ENCODE data around the gene PRKCE. TPM values are rescaled to one million over a fixed set of nuclear protein-coding genes. Genes with fewer than 3 reads are reported as not detected.

Gene PRKCE
- total and polyA plus RNA-seq, 3 experiments from 2014 or later: 3.1 to 9.6 (median 7.9) TPM

DNA sequence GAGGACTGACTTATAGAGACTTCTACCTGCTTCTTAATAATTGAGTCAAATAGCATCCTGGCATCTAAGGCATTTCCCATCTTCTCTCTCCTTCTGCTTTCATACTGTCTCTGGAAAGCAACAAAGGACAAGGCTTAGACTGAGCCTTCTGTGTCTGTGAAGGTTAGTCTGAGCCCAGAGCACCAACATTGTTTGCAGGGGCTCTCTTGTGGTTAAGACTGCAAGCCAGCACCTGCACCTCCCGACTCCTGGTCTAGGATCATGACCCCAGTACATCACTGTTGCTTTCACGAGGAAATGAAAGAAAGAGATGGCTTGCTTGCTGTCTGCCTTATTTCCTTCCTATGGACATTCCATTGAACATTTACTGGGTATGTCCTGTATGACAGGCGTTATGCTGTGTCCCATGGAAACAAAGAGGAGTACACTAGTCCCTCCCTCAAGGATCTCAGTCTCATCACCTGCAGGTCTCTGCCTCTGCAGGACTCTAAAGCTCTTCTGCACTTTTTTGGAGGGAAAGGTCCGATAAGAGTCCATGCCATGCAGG is 330.0 kb downstream of the PRKCE start:
- ChIA-PET CTCF (interaction anchor here (1.2 kb wide), 1 partner anchor 19 kb away, joined by 3 read pairs; no protein-coding TSS in a partner anchor), POLR2A (no interaction called here)

DNA sequence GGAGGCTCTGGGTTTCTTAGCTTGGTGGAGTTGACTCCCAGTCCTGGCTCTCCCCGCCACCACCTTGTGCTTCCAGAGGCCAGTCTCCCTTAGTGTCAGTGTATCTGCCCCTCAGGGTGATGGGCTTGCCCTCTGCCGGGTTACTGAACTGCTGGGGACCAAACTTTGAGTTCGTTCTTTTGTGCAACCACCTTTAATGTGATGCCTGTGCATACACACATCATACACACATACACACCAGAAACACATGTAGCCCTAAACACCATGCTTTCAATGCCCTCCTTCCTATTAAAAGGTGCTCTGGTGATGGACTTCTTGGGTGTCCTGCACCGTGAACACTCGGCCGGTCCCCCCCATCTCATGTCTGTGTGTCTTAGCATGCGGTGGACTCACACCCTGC is 330.6 kb downstream of the PRKCE start:
- CTCF ChIA-PET: interaction anchor here (1.2 kb wide), 1 partner anchor 20 kb away, joined by 3 read pairs; no protein-coding TSS in a partner anchor

More for the DNA sequence above, 330.0 kb downstream of the PRKCE start:
- no peak overlapping the region for H3K4me3 Mint-ChIP-seq
- no peaks in the 10 kb centered on the region for H3K4me1 Mint-ChIP-seq
- no peaks in the 10 kb centered on the region for H3K9me3 Mint-ChIP-seq
- Histone ChIP-seq H3K27me3 (ENCODE audit: insufficient read depth, low read length, poor library complexity, severe bottlenecking) (no peaks in the 10 kb centered on the region), H3K4me1 (ENCODE audit: insufficient read depth, low read length) (no peaks in the 10 kb centered on the region), H3K9me3 (ENCODE audit: low read length) (no peaks in the 10 kb centered on the region), H3K27ac (ENCODE audit: low read depth, low read length) (no peak overlapping the region), H3K36me3 (ENCODE audit: insufficient read depth, low read length) (no peaks in the 10 kb centered on the region), H3K4me3 (ENCODE audit: low read length) (no peak overlapping the region)
- DNase-seq: no peak
- H3K36me3 Mint-ChIP-seq: peaks cover 5 to 27% (median 20%) of the 10 kb centered on the region in 3 donors
- no peak overlapping the region for H3K27ac Mint-ChIP-seq
- no peaks in the 10 kb centered on the region for H3K27me3 Mint-ChIP-seq

DNA sequence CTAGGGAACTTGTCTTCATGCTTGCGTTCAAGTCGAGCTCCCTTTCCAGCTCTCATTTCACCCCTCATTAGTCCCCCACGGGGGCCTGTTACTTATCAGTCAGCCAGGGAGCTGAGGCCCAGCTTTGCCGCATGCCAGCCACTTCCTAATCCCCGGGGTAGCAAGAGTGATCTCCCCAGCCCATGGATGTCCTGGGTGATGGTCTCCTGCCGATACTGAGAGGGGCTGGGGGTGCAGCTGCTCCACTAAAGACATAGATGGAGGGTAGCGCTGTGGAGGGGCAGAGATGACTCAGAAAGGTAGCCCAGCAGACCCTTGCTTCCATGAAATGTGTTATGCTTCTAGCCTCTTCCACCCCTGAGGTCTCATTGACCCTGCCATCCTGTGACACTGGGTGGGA is 331.7 kb downstream of the PRKCE start:
- H3K9me3 ChIP-seq (ENCODE audit: low read length): no peaks in the 10 kb centered on the region
- Mint-ChIP-seq H3K27me3 (no peaks in the 10 kb centered on the region), H3K4me3 (no peak overlapping the region), H3K36me3 (peaks cover 5 to 27% (median 20%) of the 10 kb centered on the region in 3 donors), H3K9me3 (no peaks in the 10 kb centered on the region), H3K4me1 (no peaks in the 10 kb centered on the region), H3K27ac (no peak overlapping the region)
- POLR2A ChIA-PET: no interaction called here
- no peaks in the 10 kb centered on the region for H3K4me1 ChIP-seq (ENCODE audit: insufficient read depth, low read length)
- DNase-seq: no peak
- CTCF ChIA-PET: interaction anchor here (1.0 kb wide), 1 partner anchor 10 kb away, joined by 5 read pairs; no protein-coding TSS in a partner anchor
- no peaks in the 10 kb centered on the region for H3K27me3 ChIP-seq (ENCODE audit: insufficient read depth, low read length, poor library complexity, severe bottlenecking)
- no peaks in the 10 kb centered on the region for H3K36me3 ChIP-seq (ENCODE audit: insufficient read depth, low read length)
- H3K4me3 ChIP-seq (ENCODE audit: low read length): no peak overlapping the region
- H3K27ac ChIP-seq (ENCODE audit: low read depth, low read length): no peak overlapping the region

More for the DNA sequence above, 330.6 kb downstream of the PRKCE start:
- no peak overlapping the region for H3K27ac ChIP-seq (ENCODE audit: low read depth, low read length)
- no peaks in the 10 kb centered on the region for H3K4me1 ChIP-seq (ENCODE audit: insufficient read depth, low read length)
- no peaks in the 10 kb centered on the region for H3K4me1 Mint-ChIP-seq
- H3K4me3 Mint-ChIP-seq: no peak overlapping the region
- H3K4me3 ChIP-seq (ENCODE audit: low read length): no peak overlapping the region
- H3K9me3 Mint-ChIP-seq: no peaks in the 10 kb centered on the region
- POLR2A ChIA-PET: no interaction called here
- peaks cover 5 to 27% (median 20%) of the 10 kb centered on the region in 3 donors for H3K36me3 Mint-ChIP-seq
- peak overlapping the region in 1 of 8 donors; percentile 12 for H3K27ac Mint-ChIP-seq
- H3K27me3 Mint-ChIP-seq: no peaks in the 10 kb centered on the region
- no peak for DNase-seq
- no peaks in the 10 kb centered on the region for H3K9me3 ChIP-seq (ENCODE audit: low read length)
- H3K27me3 ChIP-seq (ENCODE audit: insufficient read depth, low read length, poor library complexity, severe bottlenecking): no peaks in the 10 kb centered on the region
- H3K36me3 ChIP-seq (ENCODE audit: insufficient read depth, low read length): no peaks in the 10 kb centered on the region

DNA sequence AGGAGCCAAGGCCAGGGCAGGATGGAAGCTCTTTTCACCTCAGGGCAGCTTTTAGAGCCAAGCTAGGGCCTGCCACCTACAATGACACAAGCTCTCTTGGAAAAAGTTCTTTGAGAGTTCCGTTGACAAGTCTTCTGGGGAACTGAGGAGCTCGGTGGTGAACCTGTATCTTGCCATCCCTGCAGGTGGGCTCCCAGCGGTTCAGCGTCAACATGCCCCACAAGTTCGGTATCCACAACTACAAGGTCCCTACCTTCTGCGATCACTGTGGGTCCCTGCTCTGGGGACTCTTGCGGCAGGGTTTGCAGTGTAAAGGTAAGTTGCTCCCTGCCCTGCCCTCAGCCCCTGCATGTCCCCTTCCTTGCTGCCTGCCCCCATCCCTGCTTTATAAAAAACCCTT is 332.9 kb downstream of the PRKCE start:
- Histone ChIP-seq H3K27ac (ENCODE audit: low read depth, low read length) (no peak overlapping the region), H3K4me1 (ENCODE audit: insufficient read depth, low read length) (no peaks in the 10 kb centered on the region), H3K4me3 (ENCODE audit: low read length) (no peak overlapping the region), H3K9me3 (ENCODE audit: low read length) (no peaks in the 10 kb centered on the region), H3K27me3 (ENCODE audit: insufficient read depth, low read length, poor library complexity, severe bottlenecking) (no peaks in the 10 kb centered on the region), H3K36me3 (ENCODE audit: insufficient read depth, low read length) (no peaks in the 10 kb centered on the region)
- CTCF ChIA-PET: no interaction called here
- H3K27ac Mint-ChIP-seq: no peak overlapping the region
- no peak for DNase-seq
- no peaks in the 10 kb centered on the region for H3K4me1 Mint-ChIP-seq
- no peak overlapping the region for H3K4me3 Mint-ChIP-seq
- no peaks in the 10 kb centered on the region for H3K9me3 Mint-ChIP-seq
- no peaks in the 10 kb centered on the region for H3K27me3 Mint-ChIP-seq
- POLR2A ChIA-PET: no interaction called here
- peaks cover 8 to 26% (median 19%) of the 10 kb centered on the region in 3 donors for H3K36me3 Mint-ChIP-seq

DNA sequence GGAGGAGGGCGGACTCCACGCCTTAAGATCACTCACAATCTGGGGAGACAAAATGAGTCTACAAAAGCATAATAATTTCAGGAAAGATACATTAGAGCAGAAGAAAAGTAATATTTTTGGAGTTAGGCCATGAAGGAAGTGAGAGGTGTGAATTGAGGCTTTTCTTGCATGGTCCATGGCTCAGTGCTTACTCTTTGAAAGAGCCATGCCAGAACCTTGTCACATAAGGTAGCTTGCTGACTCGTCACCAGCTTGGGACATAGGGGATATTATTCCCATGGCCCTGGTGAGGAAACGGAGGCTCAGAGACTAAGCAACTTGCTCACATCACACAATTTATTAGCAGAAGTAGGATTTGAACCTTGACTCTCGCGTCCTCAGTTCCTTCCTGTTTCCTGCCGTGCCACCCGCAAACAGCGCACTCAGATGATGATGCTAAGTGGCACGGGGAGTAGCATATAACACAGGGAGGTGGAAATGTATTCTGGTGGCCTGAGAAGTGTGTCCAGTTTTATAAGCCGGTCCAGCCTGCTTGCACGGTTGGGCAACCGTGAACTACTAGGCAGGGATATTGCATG is 333.5 kb downstream of the PRKCE start:
- no peaks in the 10 kb centered on the region for H3K36me3 ChIP-seq (ENCODE audit: insufficient read depth, low read length)
- no peaks in the 10 kb centered on the region for H3K9me3 ChIP-seq (ENCODE audit: low read length)
- H3K36me3 Mint-ChIP-seq: peaks cover 8 to 22% (median 17%) of the 10 kb centered on the region in 3 donors
- peak overlapping the region in 1 of 8 donors; percentile 77 for H3K27ac Mint-ChIP-seq
- no peak overlapping the region for H3K4me3 ChIP-seq (ENCODE audit: low read length)
- ChIA-PET CTCF (no interaction called here), POLR2A (no interaction called here)
- no peaks in the 10 kb centered on the region for H3K27me3 ChIP-seq (ENCODE audit: insufficient read depth, low read length, poor library complexity, severe bottlenecking)
- DNase-seq: no peak
- H3K4me3 Mint-ChIP-seq: no peak overlapping the region
- H3K4me1 ChIP-seq (ENCODE audit: insufficient read depth, low read length): no peaks in the 10 kb centered on the region
- no peaks in the 10 kb centered on the region for H3K9me3 Mint-ChIP-seq
- no peaks in the 10 kb centered on the region for H3K27me3 Mint-ChIP-seq
- H3K4me1 Mint-ChIP-seq: no peaks in the 10 kb centered on the region
- no peak overlapping the region for H3K27ac ChIP-seq (ENCODE audit: low read depth, low read length)

DNA sequence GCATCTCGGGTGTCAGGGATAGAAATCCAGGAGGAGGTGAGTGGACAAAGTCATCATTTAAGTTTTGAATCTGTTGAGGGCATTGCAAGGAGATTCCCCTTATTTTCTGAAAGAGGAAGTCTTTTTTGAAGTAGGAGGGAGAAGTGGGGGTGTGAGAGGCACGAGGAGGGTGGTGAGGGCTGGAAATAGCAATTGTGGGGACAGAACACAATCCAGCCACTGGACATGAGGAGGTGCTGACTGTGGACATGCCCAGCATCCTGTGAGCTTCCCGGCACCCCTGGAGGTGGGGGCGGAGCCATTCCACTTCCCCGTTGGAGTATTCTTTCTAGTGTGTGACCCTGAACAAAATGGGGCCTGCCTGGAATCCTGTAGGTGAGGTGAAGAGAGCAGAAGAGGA is 335.0 kb downstream of the PRKCE start:
- DNase-seq: no peak
- H3K9me3 ChIP-seq (ENCODE audit: low read length): no peaks in the 10 kb centered on the region
- no peaks in the 10 kb centered on the region for H3K27me3 ChIP-seq (ENCODE audit: insufficient read depth, low read length, poor library complexity, severe bottlenecking)
- CTCF ChIA-PET: no interaction called here
- no peaks in the 10 kb centered on the region for H3K9me3 Mint-ChIP-seq
- POLR2A ChIA-PET: no interaction called here
- no peaks in the 10 kb centered on the region for H3K27me3 Mint-ChIP-seq
- peaks cover 8 to 15% (median 15%) of the 10 kb centered on the region in 3 donors for H3K36me3 Mint-ChIP-seq
- H3K4me3 ChIP-seq (ENCODE audit: low read length): no peak overlapping the region
- H3K27ac Mint-ChIP-seq: peak overlapping the region in 1 of 8 donors; percentile 17
- H3K4me1 ChIP-seq (ENCODE audit: insufficient read depth, low read length): no peaks in the 10 kb centered on the region
- H3K4me1 Mint-ChIP-seq: no peaks in the 10 kb centered on the region
- H3K27ac ChIP-seq (ENCODE audit: low read depth, low read length): no peak overlapping the region
- no peak overlapping the region for H3K4me3 Mint-ChIP-seq
- H3K36me3 ChIP-seq (ENCODE audit: insufficient read depth, low read length): no peaks in the 10 kb centered on the region

DNA sequence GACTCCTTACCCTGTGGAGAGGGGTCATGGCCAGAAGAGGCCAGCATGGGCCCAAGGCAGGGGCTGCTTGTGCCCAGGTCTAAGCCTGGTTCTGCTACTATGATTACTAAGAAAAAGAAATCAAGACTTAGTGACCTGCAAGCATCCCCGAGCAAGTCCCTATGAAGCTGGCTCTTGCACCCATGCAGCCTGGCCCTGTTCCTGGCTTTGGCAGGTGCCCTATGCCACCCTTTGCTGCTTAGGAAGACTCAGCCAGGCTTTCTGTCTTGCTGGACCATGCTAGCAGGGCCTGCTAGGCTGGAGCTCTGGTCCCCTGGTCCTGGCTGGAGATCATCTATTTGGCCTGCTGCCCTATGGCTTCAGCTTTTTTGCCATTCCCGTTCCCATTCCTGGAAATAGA is 336.4 kb downstream of the PRKCE start:
- DNase-seq: no peak
- Mint-ChIP-seq H3K27me3 (no peaks in the 10 kb centered on the region), H3K4me1 (peaks cover 0 to 3% (median 0%) of the 10 kb centered on the region in 3 donors), H3K36me3 (peaks cover 4 to 15% (median 11%) of the 10 kb centered on the region in 3 donors), H3K9me3 (no peaks in the 10 kb centered on the region), H3K4me3 (no peak overlapping the region), H3K27ac (peak overlapping the region in 1 of 8 donors; percentile 28)
- no peaks in the 10 kb centered on the region for H3K4me1 ChIP-seq (ENCODE audit: insufficient read depth, low read length)
- no peaks in the 10 kb centered on the region for H3K27me3 ChIP-seq (ENCODE audit: insufficient read depth, low read length, poor library complexity, severe bottlenecking)
- ChIA-PET CTCF (no interaction called here), POLR2A (no interaction called here)
- H3K9me3 ChIP-seq (ENCODE audit: low read length): no peaks in the 10 kb centered on the region
- H3K27ac ChIP-seq (ENCODE audit: low read depth, low read length): no peak overlapping the region
- H3K36me3 ChIP-seq (ENCODE audit: insufficient read depth, low read length): no peaks in the 10 kb centered on the region
- H3K4me3 ChIP-seq (ENCODE audit: low read length): no peak overlapping the region

DNA sequence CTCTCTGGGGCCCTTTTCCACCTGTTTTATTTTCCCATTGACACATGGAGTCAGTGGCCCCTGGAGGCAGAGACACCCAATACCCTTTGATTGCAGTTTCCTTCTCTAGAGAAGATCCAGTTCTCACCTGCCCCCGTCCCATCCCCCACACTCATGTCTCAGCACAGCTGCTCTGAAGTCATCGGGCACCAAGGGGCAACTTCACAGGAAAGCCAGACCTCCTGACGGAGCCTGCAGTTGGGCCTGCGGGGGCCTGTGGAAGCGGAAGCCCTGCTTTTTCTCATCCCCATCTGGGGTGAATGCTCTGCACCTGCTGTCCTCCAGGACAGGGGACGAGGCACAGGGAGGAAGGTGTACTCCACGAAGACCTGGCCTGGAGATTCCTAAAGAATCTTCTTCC is 337.4 kb downstream of the PRKCE start:
- no peaks in the 10 kb centered on the region for H3K9me3 Mint-ChIP-seq
- DNase-seq: no peak
- H3K27ac ChIP-seq (ENCODE audit: low read depth, low read length): no peak overlapping the region
- ChIA-PET POLR2A (no interaction called here), CTCF (no interaction called here)
- H3K27me3 ChIP-seq (ENCODE audit: insufficient read depth, low read length, poor library complexity, severe bottlenecking): no peaks in the 10 kb centered on the region
- H3K4me3 Mint-ChIP-seq: no peak overlapping the region
- no peaks in the 10 kb centered on the region for H3K36me3 ChIP-seq (ENCODE audit: insufficient read depth, low read length)
- H3K4me1 Mint-ChIP-seq: peaks cover 5 to 7% (median 6%) of the 10 kb centered on the region in 3 donors
- peak overlapping the region in 1 of 8 donors; percentile 80 for H3K27ac Mint-ChIP-seq
- H3K36me3 Mint-ChIP-seq: peaks cover 4 to 15% (median 12%) of the 10 kb centered on the region in 3 donors
- no peaks in the 10 kb centered on the region for H3K9me3 ChIP-seq (ENCODE audit: low read length)
- H3K4me1 ChIP-seq (ENCODE audit: insufficient read depth, low read length): no peaks in the 10 kb centered on the region
- no peaks in the 10 kb centered on the region for H3K27me3 Mint-ChIP-seq
- no peak overlapping the region for H3K4me3 ChIP-seq (ENCODE audit: low read length)
